NCI-H526 treated with DMSO at 0.1 percent for 48 hours (cell line): ENCODE results near the gene MACO1.

Experiments used
- DNase-seq: peaks from one replicate; lab custom pipeline; 2025; lab: John Stamatoyannopoulos, UW

MACO1 gene

GRCh38 chr1:25523542-25523941 is 92.8 kb downstream of the MACO1 start:
- DNase-seq: peak; percentile 22

- DNase-seq: no peak
Observed at GRCh38 chr1:25524568-25525360, 94.1 kb downstream of the MACO1 start.

- DNase-seq: no peak
Observed at GRCh38 chr1:25525361-25525688, 94.6 kb downstream of the MACO1 start.

GRCh38 chr1:25526753-25527152 is 96.1 kb downstream of the MACO1 start:
- DNase-seq: no peak

- no peak for DNase-seq
Observed at GRCh38 chr1:25527226-25527846, 96.6 kb downstream of the MACO1 start.

- DNase-seq: no peak
Observed at GRCh38 chr1:25527946-25528595, 97.4 kb downstream of the MACO1 start.

GRCh38 chr1:25528881-25529517 is 98.3 kb downstream of the MACO1 start:
- no peak for DNase-seq

- DNase-seq: no peak
Observed at GRCh38 chr1:25529518-25530185, 99.0 kb downstream of the MACO1 start.

GRCh38 chr1:25530186-25531081 is 99.7 kb downstream of the MACO1 start:
- no peak for DNase-seq

- DNase-seq: no peak
Observed at GRCh38 chr1:25531082-25531461, 100.4 kb downstream of the MACO1 start.

GRCh38 chr1:25532970-25533369 is 102.3 kb downstream of the MACO1 start:
- no peak for DNase-seq

GRCh38 chr1:25533775-25534409 is 103.2 kb downstream of the MACO1 start:
- no peak for DNase-seq

GRCh38 chr1:25534410-25534788 is 103.7 kb downstream of the MACO1 start:
- DNase-seq: no peak

GRCh38 chr1:25536124-25536523 is 105.4 kb downstream of the MACO1 start:
- no peak for DNase-seq

GRCh38 chr1:25537153-25537831 is 106.6 kb downstream of the MACO1 start:
- no peak for DNase-seq

GRCh38 chr1:25538191-25538767 is 107.6 kb downstream of the MACO1 start:
- DNase-seq: no peak

- no peak for DNase-seq
Observed at GRCh38 chr1:25540750-25541342, 110.1 kb downstream of the MACO1 start.

- no peak for DNase-seq
Observed at GRCh38 chr1:25541425-25541824, 110.7 kb downstream of the MACO1 start.

GRCh38 chr1:25541889-25542658 is 111.4 kb downstream of the MACO1 start:
- no peak for DNase-seq
